ENCODE data around the gene APLP2. TPM values are rescaled to one million over a fixed set of nuclear protein-coding genes. Genes with fewer than 3 reads are reported as not detected.
A peak's percentile ranks its signal among the peaks of the same experiment; 100 is the strongest.

APLP2 gene
- total and polyA plus RNA-seq, 9 of the 15 experiments (the other 6 are each of a cell fraction or from before 2014, with no cell fraction given) = 17.4 to 164 (median 118) TPM

DNA sequence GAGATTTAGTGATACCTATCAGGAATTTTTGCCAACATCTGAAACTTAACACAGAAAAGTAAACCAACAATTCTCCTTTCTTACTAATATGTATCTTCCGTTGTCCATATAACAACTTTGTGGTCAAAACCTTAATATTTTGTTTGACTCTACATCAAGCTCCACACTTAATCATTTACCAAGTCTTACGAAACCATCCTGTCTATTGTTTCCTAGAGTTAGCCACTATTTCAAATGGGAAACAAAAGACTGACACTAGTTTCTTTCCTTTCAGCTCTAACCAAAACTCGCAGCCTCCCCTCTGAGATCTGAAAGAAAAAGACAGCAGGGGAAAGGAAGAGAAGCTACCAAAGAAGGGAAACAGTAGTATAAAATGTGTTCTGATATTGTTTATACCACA lies 40.6 kb upstream of the APLP2 start:
- in situ Hi-C loops (cut with MboI) (no loop called here), intact Hi-C loops (cut with micrococcal nuclease) (no loop called here)
- H3K36me3 ChIP-seq (ENCODE audit: control insufficient read depth, insufficient read depth, low read length) = no peaks in the 10 kb centered on the region
- H2AFZ ChIP-seq (ENCODE audit: low read depth, low read length) = no peak overlapping the region
- H3K4me2 ChIP-seq (ENCODE audit: insufficient read depth, low read length) = no peak overlapping the region
- no peak overlapping the region for H3K27ac ChIP-seq (ENCODE audit: extremely low read depth, low read depth, low read length)
- H4K20me1 ChIP-seq (replicated peaks; ENCODE audit: control insufficient read depth, insufficient read depth, low read length) = no peaks in the 10 kb centered on the region
- no TSS peak for BruUV-seq (replicated peaks)
- H3K4me3 ChIP-seq = no peak overlapping the region
- no peaks in the 10 kb centered on the region for H3K9me3 ChIP-seq (replicated peaks; ENCODE audit: control insufficient read depth, insufficient read depth, low read depth, low read length)
- ChIA-PET CTCF (ENCODE audit: low intra/inter-chr PET ratio) (no interaction called here), POLR2A (interaction anchor here (1.2 kb wide), 1 partner anchor 25 kb away, joined by 3 read pairs; no protein-coding TSS in a partner anchor)
- DNase-seq (ENCODE audit: extremely low read depth in 1 of 4, low spot score in 3 of 4) (no peak), ATAC-seq (no peak), FAIRE-seq (no peak)
- H3K79me2 ChIP-seq (ENCODE audit: control insufficient read depth, insufficient read depth, low read length) = no peaks in the 10 kb centered on the region
- 54% methylated on average over 3 of the region's 3 CpGs for WGBS (ENCODE audit: insufficient coverage, low coverage, missing lambda C conversion rate)
- H3K9me1 ChIP-seq (ENCODE audit: control insufficient read depth, insufficient read depth, low read length) = no peaks in the 10 kb centered on the region
- H3K9ac ChIP-seq (ENCODE audit: insufficient read depth in 1 of 2, low read depth in 2 of 2, low read length in 2 of 2) = no peak overlapping the region
- no peak for TF ChIP-seq FUS (optimal IDR thresholded peaks at IDR 0.05; ENCODE audit: low read depth, low read length)
- peak; percentile 25; the same call in 1 of the 2 replicates for TF ChIP-seq CEBPB (tag; IDR thresholded peaks at IDR 0.05)
- H3K27me3 ChIP-seq (ENCODE audit: control insufficient read depth in 2 of 2, insufficient read depth in 2 of 2, low read length in 2 of 2) = no peaks in the 10 kb centered on the region
- H3K4me1 ChIP-seq (replicated peaks in 1 of 2; ENCODE audit: control insufficient read depth in 2 of 2, insufficient read depth in 2 of 2, low read length in 2 of 2) = peaks cover 0 to 4% of the 10 kb centered on the region in 2 experiments; a peak in 1 of 5 replicates

DNA sequence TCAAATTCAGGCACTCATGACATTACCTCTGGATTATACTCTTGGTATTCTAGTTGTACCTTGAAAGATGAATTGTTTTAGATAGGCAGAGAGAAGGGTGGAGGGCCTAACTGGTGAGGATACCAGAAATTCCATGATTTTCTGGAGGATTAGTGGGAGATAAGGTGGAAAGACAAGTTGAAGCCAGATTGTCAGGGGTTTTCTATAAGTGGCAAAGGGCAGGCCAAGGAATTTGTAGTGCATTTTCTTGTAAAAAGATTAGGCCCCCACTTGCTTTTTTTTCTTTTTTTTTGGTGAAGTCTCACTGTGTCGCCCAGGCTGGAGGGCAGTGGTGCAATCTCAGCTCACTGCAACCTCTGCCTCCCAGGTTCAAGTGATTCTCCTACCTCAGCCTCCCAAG lies 38.6 kb upstream of the APLP2 start:
- intact Hi-C loops (cut with micrococcal nuclease) = no loop called here
- TF ChIP-seq U2AF2 (optimal IDR thresholded peaks at IDR 0.05; ENCODE audit: low read depth, low read length) (no peak), ATF6 (CRISPR knock-in tag; IDR thresholded peaks at IDR 0.05) (no peak), CHCHD3 (CRISPR knock-in tag; IDR thresholded peaks at IDR 0.05) (no peak), SMARCC2 (IDR thresholded peaks at IDR 0.05; ENCODE audit: low read depth) (no peak), RB1 (IDR thresholded peaks at IDR 0.05; ENCODE audit: low read depth) (no peak), ZNF212 (CRISPR knock-in tag; IDR thresholded peaks at IDR 0.05) (no peak), SRF (CRISPR knock-in tag; IDR thresholded peaks at IDR 0.05) (no peak), TSC22D4 (tag; IDR thresholded peaks at IDR 0.05) (no peak), KAT2B (IDR thresholded peaks at IDR 0.05; ENCODE audit: low read depth, low read length) (no peak), HDAC6 (IDR thresholded peaks at IDR 0.05; ENCODE audit: low read depth, low read length) (no peak), ETS2 (tag; IDR thresholded peaks at IDR 0.05; ENCODE audit: borderline replicate concordance, poor library complexity, severe bottlenecking) (no peak), ZNF699 (CRISPR knock-in tag; IDR thresholded peaks at IDR 0.05; ENCODE audit: insufficient replicate concordance) (no peak)

More for the DNA sequence above, 38.6 kb upstream of the APLP2 start:
- in situ Hi-C loops (cut with MboI) = loop anchor here (10.0 kb wide), 1 partner anchor 1514 kb away; no protein-coding TSS in a partner anchor
- Histone ChIP-seq H3K27me3 (ENCODE audit: control insufficient read depth in 2 of 2, insufficient read depth in 2 of 2, low read length in 2 of 2) (no peaks in the 10 kb centered on the region), H3K27ac (ENCODE audit: extremely low read depth, low read depth, low read length) (no peak overlapping the region), H3K36me3 (ENCODE audit: control insufficient read depth, insufficient read depth, low read length) (no peaks in the 10 kb centered on the region), H2AFZ (ENCODE audit: low read depth, low read length) (no peak overlapping the region), H3K9ac (ENCODE audit: insufficient read depth in 1 of 2, low read depth in 2 of 2, low read length in 2 of 2) (no peak overlapping the region), H4K20me1 (replicated peaks; ENCODE audit: control insufficient read depth, insufficient read depth, low read length) (no peaks in the 10 kb centered on the region), H3K4me2 (ENCODE audit: insufficient read depth, low read length) (no peak overlapping the region), H3K4me3 (no peak overlapping the region), H3K9me3 (replicated peaks; ENCODE audit: control insufficient read depth, insufficient read depth, low read depth, low read length) (no peaks in the 10 kb centered on the region), H3K4me1 (replicated peaks in 1 of 2; ENCODE audit: control insufficient read depth in 2 of 2, insufficient read depth in 2 of 2, low read length in 2 of 2) (peaks cover 0 to 4% of the 10 kb centered on the region in 2 experiments; a peak in 1 of 5 replicates), H3K9me1 (ENCODE audit: control insufficient read depth, insufficient read depth, low read length) (no peaks in the 10 kb centered on the region), H3K79me2 (ENCODE audit: control insufficient read depth, insufficient read depth, low read length) (no peaks in the 10 kb centered on the region)
- DNase-seq (ENCODE audit: extremely low read depth in 1 of 4, low spot score in 3 of 4) (no peak), FAIRE-seq (no peak), ATAC-seq (no peak)
- CTCF ChIA-PET (ENCODE audit: low intra/inter-chr PET ratio) = no interaction called here
- WGBS (ENCODE audit: insufficient coverage, low coverage, missing lambda C conversion rate) = 17% methylated on average over 1 of the region's 1 CpG
- no TSS peak for BruUV-seq (replicated peaks)
- POLR2A ChIA-PET = interaction anchor here (0.6 kb wide), 1 partner anchor 244 kb away, joined by 3 read pairs; no protein-coding TSS in a partner anchor
